Right cardiac atrium (tissue), 5 donors: ENCODE data around the gene GPRIN1. TPM values are rescaled to one million over a fixed set of nuclear protein-coding genes. Genes with fewer than 3 reads are reported as not detected.

Experiments
- ATAC-seq, 2 donors: fragments of 200-7000 bp; cut with Tn5 transposase; one replicate each; pipeline versions ENCODE4 v1.8.0 to v1.9.1; 2020; ENCODE audit warnings: moderate library complexity in 2 of 2, mild to moderate bottlenecking in 1 of 2
- DNase-seq, 3 donors: peaks; one replicate each; pipeline ENCODE4 v3.0.0-alpha.2; 2020
- H3K27ac ChIP-seq: one replicate; pipeline ENCODE4 v1.5.1; 2013; ENCODE audit warnings: mild to moderate bottlenecking, low read length, control low read depth, moderate library complexity
- H3K27me3 ChIP-seq: one replicate; pipeline ENCODE4 v1.6.1; 2013; ENCODE audit not compliant: control insufficient read depth, insufficient read depth
- H3K4me1 ChIP-seq: one replicate; pipeline ENCODE4 v1.6.1; 2013; ENCODE audit warnings: low read length; ENCODE audit not compliant: control insufficient read depth, insufficient read depth
- H3K4me3 ChIP-seq: one replicate; pipeline ENCODE4 v1.5.1; 2013; ENCODE audit warnings: low read length, control low read depth
- H3K9me3 ChIP-seq: one replicate; pipeline ENCODE4 v1.6.1; 2013; ENCODE audit warnings: low read length; ENCODE audit not compliant: control insufficient read depth
- WGBS: extraction: QIAGEN DNeasy Blood & Tissue Kit; methylation state at CpG from one replicate; pipeline ENCODE4 v1.1.7; 2013; 5-methylcytosine and 5-hydroxymethylcytosine counted together
- intact Hi-C, 4 donors: fragments of 100-400 bp; cut with DNase I; formaldehyde crosslinking; loops; one replicate each; pipeline versions ENCODE4 v1.11.0 to v1.14.0; 2022 to 2023
- long read RNA-seq, 4 donors: library from polyadenylated mRNA; unstranded; transcript quantifications; one replicate each; pipeline ENCODE4 v2.0.0, GENCODE V29; 2020 to 2021
- polyA plus RNA-seq: library from polyadenylated mRNA; stranded (reverse); fragments of 200-250 nt; gene quantifications from one replicate; pipeline ENCODE4 v1.2.3, GENCODE V29; 2013
- total RNA-seq, 4 donors: library from RNA; stranded (reverse); fragmentation: NEBNext Ultra II Directional; extraction: Animal tissue kit (Norgen Biotek cat#: 25700); gene quantifications; one replicate each; pipeline ENCODE4 v1.2.1, GENCODE V29; 2021
- donor health status: healthy with polysubstance abuse.
- donor health status: DM: no; HTN: yes; CAD: no.
- donor health status: DM: no; HTN: no; CAD: no.
- donor health status: DM: no; HTN: yes; CAD: no; lungs with severe emphysema.
- donor health status: DM: yes; HTN: yes; CAD: no.

GPRIN1 gene
- under 1 TPM; 0.34 to 0.62 (median 0.46) TPM for total RNA-seq
- polyA plus RNA-seq = 0.23 TPM
- long read RNA-seq, donor 1, partial matches to known transcripts = 0 of 1 reads
- long read RNA-seq, donor 1, other reads (novel, unspliced or antisense) = 1 of 1 reads
- long read RNA-seq, donor 2 = 0 reads
- long read RNA-seq, donor 3 = 0 reads
- long read RNA-seq, donor 4, full-length matches to known transcripts = 1 of 1 reads
- long read RNA-seq, donor 4, partial matches to known transcripts = 0 of 1 reads
- long read RNA-seq, donor 4, other reads (novel, unspliced or antisense) = 0 of 1 reads

GRCh38 chr5:176609724-176610434, at the start of gene GPRIN1:
Gene GPRIN1, minus strand, starts transcription at chr5:176610156. Its CDS starts 10,322 bp downstream, at chr5:176599834.
- peak within 1 kb of the TSS; percentile 89 for H3K4me3 ChIP-seq
- intact Hi-C loops = no loop called here
- no peaks in the 10 kb centered on the region for H3K27me3 ChIP-seq
- ATAC-seq (peak; percentile 80 to 87), DNase-seq (peak; percentile 55 to 86 (median 85))
- WGBS = under 1% methylated on average over 101 of the region's 101 CpGs
- H3K4me1 ChIP-seq = peaks cover 4% of the 10 kb centered on the region
- H3K9me3 ChIP-seq = no peaks in the 10 kb centered on the region
- no peak within 1 kb of the TSS for H3K27ac ChIP-seq

GRCh38 chr5:176659512-176659839, 49.5 kb upstream of the GPRIN1 start:
- Histone ChIP-seq H3K9me3 (no peaks in the 10 kb centered on the region), H3K4me3 (no peak overlapping the region), H3K27ac (no peak overlapping the region), H3K4me1 (no peaks in the 10 kb centered on the region), H3K27me3 (no peaks in the 10 kb centered on the region)
- DNase-seq (no peak), ATAC-seq (no peak)
- intact Hi-C loops = loop anchor here in 3 of 4 donors (2.0 to 10.0 kb wide), 4 partner anchors 298 to 455 kb away; no protein-coding TSS in a partner anchor
- whole genome bisulfite sequencing = 75% methylated on average over 7 of the region's 7 CpGs

- H3K9me3 ChIP-seq = no peaks in the 10 kb centered on the region
- H3K4me3 ChIP-seq = no peak overlapping the region
- no peak overlapping the region for H3K27ac ChIP-seq
- DNase-seq = peak in 1 of 3 donors; percentile 66
- WGBS = 56% methylated on average over 11 of the region's 11 CpGs
- intact Hi-C loops = loop anchor here in 3 of 4 donors (2.0 to 10.0 kb wide), 4 partner anchors 298 to 456 kb away; no protein-coding TSS in a partner anchor
- H3K4me1 ChIP-seq = no peaks in the 10 kb centered on the region
- peak; percentile 1 to 3 for ATAC-seq
- no peaks in the 10 kb centered on the region for H3K27me3 ChIP-seq
Observed at GRCh38 chr5:176658817-176659511, 49.0 kb upstream of the GPRIN1 start.

GRCh38 chr5:176658007-176658599, 48.1 kb upstream of the GPRIN1 start:
- no peaks in the 10 kb centered on the region for H3K27me3 ChIP-seq
- intact Hi-C loops = loop anchor here in 3 of 4 donors (2.0 to 10.0 kb wide), 4 partner anchors 299 to 457 kb away; no protein-coding TSS in a partner anchor
- H3K9me3 ChIP-seq = no peaks in the 10 kb centered on the region
- WGBS = 42% methylated on average over 14 of the region's 14 CpGs
- no peak overlapping the region for H3K27ac ChIP-seq
- ATAC-seq (peak; percentile 83 to 85), DNase-seq (peak; percentile 75 to 90 (median 85))
- H3K4me3 ChIP-seq = no peak overlapping the region
- no peaks in the 10 kb centered on the region for H3K4me1 ChIP-seq

- Histone ChIP-seq H3K27ac (no peak overlapping the region), H3K4me3 (no peak overlapping the region), H3K27me3 (no peaks in the 10 kb centered on the region), H3K9me3 (no peaks in the 10 kb centered on the region), H3K4me1 (no peaks in the 10 kb centered on the region)
- ATAC-seq (no peak), DNase-seq (no peak)
- intact Hi-C loops = loop anchor here in 3 of 4 donors (5.0 to 10.0 kb wide), 3 partner anchors 301 to 458 kb away; no protein-coding TSS in a partner anchor
- WGBS = 89% methylated on average over 13 of the region's 13 CpGs
Observed at GRCh38 chr5:176656467-176656990, 46.6 kb upstream of the GPRIN1 start.

- ATAC-seq = no peak
- Histone ChIP-seq H3K27me3 (no peaks in the 10 kb centered on the region), H3K9me3 (no peaks in the 10 kb centered on the region), H3K27ac (no peak overlapping the region), H3K4me3 (no peak overlapping the region), H3K4me1 (no peaks in the 10 kb centered on the region)
- 96% methylated on average over 14 of the region's 14 CpGs for WGBS
- intact Hi-C loops = loop anchor here in 3 of 4 donors (5.0 to 10.0 kb wide), 3 partner anchors 302 to 460 kb away; no protein-coding TSS in a partner anchor
- DNase-seq = no peak
Observed at GRCh38 chr5:176654856-176655255, 44.9 kb upstream of the GPRIN1 start.

- Histone ChIP-seq H3K4me3 (no peak overlapping the region), H3K27ac (no peak overlapping the region), H3K4me1 (no peaks in the 10 kb centered on the region), H3K9me3 (no peaks in the 10 kb centered on the region), H3K27me3 (no peaks in the 10 kb centered on the region)
- ATAC-seq (no peak), DNase-seq (no peak)
- 89% methylated on average over 18 of the region's 18 CpGs for WGBS
- intact Hi-C loops = loop anchor here in 1 of 4 donors (10.0 kb wide), 1 partner anchor 461 kb away; no protein-coding TSS in a partner anchor
Observed at GRCh38 chr5:176653401-176654385, 43.7 kb upstream of the GPRIN1 start.

- intact Hi-C loops = loop anchor here in 1 of 4 donors (10.0 kb wide), 1 partner anchor 463 kb away; no protein-coding TSS in a partner anchor
- 70% methylated on average over 8 of the region's 8 CpGs for WGBS
- Histone ChIP-seq H3K9me3 (no peaks in the 10 kb centered on the region), H3K27me3 (no peaks in the 10 kb centered on the region), H3K4me3 (no peak overlapping the region), H3K27ac (no peak overlapping the region), H3K4me1 (peaks cover 1% of the 10 kb centered on the region)
- ATAC-seq = no peak
- DNase-seq = no peak
Observed at GRCh38 chr5:176652136-176652535, 42.2 kb upstream of the GPRIN1 start.

GRCh38 chr5:176651472-176651980, 41.6 kb upstream of the GPRIN1 start:
- 83% methylated on average over 17 of the region's 17 CpGs for WGBS
- ATAC-seq (no peak), DNase-seq (no peak)
- no peak overlapping the region for H3K27ac ChIP-seq
- H3K4me3 ChIP-seq = no peak overlapping the region
- intact Hi-C loops = loop anchor here in 1 of 4 donors (10.0 kb wide), 1 partner anchor 463 kb away; no protein-coding TSS in a partner anchor
- H3K27me3 ChIP-seq = no peaks in the 10 kb centered on the region
- H3K9me3 ChIP-seq = no peaks in the 10 kb centered on the region
- peaks cover 1% of the 10 kb centered on the region for H3K4me1 ChIP-seq
